GM12865 (cell line): Measurements from ENCODE around the gene GPC1.
A peak's percentile ranks its signal among the peaks of the same experiment; 100 is the strongest.

Source experiments
- DNase-seq: peaks from one replicate; pipeline ENCODE4 v3.0.0; 2010; ENCODE audit warnings: low read depth
- H3K4me3 ChIP-seq: 2 replicates; pipeline ENCODE4 v1.5.1; 2011; ENCODE audit warnings: mild to moderate bottlenecking, low read depth, low read length, control low read depth
- TF ChIP-seq, protein P1 (sequence below): IDR thresholded peaks from 2 replicates; pipeline ENCODE4 v1.5.1; 2011; ENCODE audit warnings: low read length, control low read depth, low read depth, inconsistent platforms; ENCODE audit not compliant: insufficient read depth; ENCODE audit errors: missing control alignments

GPC1 gene

DNA sequence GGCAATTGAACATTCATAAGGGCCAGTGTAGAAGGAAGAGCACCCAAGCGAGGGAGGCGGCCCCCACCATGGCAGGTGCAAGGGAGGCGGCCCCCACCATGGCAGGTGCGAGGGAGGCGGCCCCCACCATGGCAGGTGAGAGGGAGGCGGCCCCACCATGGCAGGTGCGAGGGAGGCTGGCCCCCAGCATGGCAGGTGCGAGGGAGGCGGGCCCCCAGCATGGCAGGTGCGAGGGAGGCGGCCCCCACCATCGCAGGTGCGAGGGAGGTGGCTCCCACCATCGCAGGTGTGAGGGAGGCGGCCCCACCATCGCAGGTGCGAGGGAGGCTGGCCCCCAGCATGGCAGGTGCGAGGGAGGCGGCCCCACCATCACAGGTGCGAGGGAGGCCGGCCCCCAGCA lies 24.7 kb upstream of the GPC1 start:
- TF ChIP-seq, protein P1, sequence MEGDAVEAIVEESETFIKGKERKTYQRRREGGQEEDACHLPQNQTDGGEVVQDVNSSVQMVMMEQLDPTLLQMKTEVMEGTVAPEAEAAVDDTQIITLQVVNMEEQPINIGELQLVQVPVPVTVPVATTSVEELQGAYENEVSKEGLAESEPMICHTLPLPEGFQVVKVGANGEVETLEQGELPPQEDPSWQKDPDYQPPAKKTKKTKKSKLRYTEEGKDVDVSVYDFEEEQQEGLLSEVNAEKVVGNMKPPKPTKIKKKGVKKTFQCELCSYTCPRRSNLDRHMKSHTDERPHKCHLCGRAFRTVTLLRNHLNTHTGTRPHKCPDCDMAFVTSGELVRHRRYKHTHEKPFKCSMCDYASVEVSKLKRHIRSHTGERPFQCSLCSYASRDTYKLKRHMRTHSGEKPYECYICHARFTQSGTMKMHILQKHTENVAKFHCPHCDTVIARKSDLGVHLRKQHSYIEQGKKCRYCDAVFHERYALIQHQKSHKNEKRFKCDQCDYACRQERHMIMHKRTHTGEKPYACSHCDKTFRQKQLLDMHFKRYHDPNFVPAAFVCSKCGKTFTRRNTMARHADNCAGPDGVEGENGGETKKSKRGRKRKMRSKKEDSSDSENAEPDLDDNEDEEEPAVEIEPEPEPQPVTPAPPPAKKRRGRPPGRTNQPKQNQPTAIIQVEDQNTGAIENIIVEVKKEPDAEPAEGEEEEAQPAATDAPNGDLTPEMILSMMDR, result no peak
- no peak for DNase-seq
- no peak overlapping the region for H3K4me3 ChIP-seq

DNA sequence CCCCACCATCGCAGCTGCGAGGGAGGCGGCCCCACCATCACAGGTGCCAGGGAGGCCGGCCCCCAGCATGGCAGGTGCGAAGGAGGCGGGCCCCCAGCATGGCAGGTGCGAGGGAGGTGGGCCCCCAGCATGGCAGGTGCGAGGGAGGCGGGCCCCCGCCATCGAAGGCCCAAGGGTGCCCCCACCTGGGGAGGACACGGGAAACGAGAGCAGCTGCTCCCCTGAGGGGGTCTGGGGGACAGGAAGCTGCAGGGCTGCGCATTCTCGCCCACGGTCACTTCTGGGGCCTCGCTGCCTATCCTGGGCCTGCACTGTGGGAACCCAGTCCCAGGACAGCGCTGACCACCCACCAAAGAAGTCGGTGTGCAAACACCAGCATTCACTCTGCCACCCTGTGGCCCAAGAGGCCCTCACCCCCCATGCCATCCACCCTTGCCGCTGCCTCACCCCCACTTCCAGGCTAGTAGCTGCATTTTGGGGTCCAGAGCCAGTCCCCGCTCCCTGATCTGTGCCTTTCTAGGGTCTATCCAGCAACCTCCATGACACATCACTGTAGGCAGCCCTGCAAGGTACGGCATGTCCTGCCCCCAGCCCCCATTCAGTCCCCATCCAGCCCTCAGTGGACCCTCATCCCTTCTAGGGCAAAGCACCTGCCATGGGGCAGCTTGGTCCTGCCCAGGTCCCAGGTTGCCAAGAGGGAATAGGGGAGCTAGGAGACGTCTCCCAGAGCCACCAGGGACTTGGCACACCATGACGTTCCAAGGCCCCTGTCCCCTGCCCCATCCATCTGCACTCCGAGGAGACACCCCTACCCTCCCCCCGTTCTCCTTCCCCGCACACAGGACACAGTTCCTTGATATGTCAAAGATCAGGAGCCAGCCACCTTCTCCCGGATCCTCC lies 24.0 kb upstream of the GPC1 start:
- H3K4me3 ChIP-seq, result no peak overlapping the region
- no peak for DNase-seq
- TF ChIP-seq, protein P1, result no peak

DNA sequence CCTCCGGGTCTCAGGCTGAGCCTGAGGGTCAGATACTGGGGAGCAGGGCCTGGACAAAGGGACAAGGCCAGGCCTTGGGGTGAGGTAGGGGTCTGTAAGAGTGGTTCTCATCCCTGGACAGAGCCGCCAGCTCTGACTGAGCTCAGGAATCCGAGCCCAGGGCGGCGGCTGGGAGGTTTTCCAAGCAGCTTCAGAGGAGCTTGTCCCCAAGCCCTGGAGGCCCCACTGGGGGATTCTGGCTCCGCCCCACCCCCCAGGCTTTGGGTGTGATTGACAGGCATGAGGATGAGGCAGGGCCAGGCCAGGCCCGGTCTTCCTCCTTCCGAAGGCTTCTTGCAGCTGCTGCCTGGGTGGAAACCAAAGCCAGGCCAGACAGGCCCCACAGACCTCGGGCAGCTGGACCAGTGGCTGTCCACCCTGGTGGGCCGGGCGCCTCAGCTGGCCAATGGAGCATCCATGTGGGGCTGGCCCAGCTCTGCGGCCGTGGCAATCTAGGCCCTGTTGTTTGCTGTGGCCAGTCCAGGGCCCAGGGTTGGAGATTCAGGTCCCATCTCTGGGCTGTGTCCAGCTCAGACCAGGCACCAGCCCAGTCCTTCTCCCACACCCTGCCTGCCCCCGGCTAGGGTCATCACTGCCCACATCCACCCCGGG lies 23.1 kb upstream of the GPC1 start:
- no peak for DNase-seq
- no peak overlapping the region for H3K4me3 ChIP-seq
- TF ChIP-seq, protein P1, result no peak

DNA sequence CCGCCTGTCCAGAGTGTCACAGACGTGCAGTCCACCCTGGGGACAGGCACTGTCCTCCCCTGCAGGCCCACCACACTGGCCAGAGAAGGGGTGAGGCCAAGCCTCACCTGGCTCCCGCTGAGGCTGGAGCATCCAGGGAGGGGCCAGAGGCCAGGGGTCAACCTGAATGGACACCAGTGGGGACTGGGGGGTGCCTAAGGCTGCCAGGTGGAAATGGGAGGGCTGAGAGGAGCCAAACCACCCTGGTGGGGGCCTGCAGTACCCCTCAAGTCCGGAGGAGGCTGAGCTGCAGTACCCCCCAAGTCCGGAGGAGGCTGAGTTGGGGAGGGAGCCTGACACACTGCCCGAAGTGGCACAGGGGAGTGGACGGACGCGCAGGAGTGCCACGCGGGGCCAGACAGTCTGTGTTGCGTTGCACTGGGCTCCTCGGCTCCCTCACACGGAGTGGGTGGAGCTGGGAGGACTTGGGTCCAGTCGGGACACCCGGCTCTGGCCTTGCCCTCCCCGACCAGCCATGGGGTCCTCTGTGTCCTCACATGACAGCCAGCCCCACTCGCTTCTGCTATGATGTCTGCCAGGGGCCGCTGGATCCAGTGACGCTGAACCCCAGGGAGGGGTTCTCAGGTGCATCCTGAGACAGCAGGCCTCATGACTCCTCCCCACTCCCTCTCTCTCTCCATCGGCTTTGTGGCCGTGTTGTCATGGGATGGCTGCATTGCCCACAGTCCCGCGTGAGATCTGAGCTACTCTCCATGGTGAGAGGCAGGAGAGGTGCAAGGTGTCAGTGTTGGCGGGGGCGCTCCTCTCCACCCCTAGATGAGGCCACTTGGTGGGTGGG lies 22.3 kb upstream of the GPC1 start:
- DNase-seq, result no peak
- no peak overlapping the region for H3K4me3 ChIP-seq
- TF ChIP-seq, protein P1, result peak; percentile 13

DNA sequence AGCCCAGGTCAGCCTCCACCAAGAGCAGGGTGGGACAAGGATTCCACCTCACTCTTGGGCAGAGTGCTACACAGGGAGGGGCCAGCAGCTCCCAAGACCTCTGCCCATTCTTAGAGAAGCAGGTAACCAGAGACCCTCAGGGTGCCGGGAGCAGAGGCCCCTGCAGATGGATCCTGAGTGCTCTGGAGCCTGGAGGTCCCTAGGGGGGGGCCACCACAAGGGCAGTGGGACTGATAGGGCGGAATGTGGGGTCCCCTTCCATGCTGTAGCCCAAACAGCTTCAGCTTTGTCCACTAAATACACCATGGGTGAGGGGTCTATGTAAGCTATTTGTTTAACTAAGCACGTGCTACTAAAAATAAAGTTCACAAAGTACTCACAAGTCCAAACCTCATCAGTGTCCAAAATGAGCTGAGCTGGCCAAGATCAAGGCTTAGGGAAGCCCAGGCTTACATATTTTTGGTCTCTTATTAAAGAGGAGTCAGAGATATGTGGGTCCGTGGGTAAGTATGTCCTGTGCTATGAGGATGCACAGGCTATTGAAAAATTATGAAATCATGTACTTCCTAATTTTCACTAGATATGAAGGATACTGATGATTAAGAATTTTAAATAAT lies 21.5 kb upstream of the GPC1 start:
- no peak overlapping the region for H3K4me3 ChIP-seq
- no peak for DNase-seq
- TF ChIP-seq, protein P1, result no peak

DNA sequence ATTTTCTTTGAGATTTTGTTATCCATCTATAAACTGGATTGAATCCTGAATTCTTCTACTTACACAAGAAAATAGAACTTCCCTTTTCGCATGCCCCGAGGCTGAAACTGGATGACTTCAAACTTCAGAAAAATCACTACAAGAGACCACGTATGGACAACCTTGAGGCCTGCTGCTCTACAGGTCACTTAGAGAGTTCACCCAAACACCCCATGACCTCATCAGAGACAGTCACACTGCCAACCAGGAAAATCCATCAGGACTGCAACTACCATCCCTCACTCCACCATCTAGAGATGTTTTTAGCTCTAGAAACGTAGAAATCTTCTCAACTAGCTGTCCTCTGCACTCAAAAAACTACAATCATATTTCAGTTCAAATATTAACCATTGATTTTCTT lies 18.6 kb upstream of the GPC1 start:
- TF ChIP-seq, protein P1, result no peak
- DNase-seq, result no peak
- no peak overlapping the region for H3K4me3 ChIP-seq
